Measurements from ENCODE around the gene TMEM151B.

DNA sequence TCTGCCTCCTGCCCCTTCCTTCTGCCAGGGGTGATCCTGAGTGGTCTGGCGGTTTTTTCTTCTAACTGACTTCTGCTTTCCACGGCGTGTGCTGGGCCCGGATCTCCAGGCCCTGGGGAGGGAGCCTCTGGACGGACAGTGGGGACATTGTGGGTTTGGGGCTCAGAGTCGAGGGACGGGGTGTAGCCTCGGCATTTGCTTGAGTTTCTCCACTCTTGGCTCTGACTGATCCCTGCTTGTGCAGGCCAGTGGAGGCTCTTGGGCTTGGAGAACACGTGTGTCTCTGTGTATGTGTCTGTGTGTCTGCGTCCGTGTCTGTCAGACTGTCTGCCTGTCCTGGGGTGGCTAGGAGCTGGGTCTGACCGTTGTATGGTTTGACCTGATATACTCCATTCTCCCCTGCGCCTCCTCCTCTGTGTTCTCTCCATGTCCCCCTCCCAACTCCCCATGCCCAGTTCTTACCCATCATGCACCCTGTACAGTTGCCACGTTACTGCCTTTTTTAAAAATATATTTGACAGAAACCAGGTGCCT lies 36.6 kb upstream of the TMEM151B start:
- TF ChIP-seq, protein P1, sequence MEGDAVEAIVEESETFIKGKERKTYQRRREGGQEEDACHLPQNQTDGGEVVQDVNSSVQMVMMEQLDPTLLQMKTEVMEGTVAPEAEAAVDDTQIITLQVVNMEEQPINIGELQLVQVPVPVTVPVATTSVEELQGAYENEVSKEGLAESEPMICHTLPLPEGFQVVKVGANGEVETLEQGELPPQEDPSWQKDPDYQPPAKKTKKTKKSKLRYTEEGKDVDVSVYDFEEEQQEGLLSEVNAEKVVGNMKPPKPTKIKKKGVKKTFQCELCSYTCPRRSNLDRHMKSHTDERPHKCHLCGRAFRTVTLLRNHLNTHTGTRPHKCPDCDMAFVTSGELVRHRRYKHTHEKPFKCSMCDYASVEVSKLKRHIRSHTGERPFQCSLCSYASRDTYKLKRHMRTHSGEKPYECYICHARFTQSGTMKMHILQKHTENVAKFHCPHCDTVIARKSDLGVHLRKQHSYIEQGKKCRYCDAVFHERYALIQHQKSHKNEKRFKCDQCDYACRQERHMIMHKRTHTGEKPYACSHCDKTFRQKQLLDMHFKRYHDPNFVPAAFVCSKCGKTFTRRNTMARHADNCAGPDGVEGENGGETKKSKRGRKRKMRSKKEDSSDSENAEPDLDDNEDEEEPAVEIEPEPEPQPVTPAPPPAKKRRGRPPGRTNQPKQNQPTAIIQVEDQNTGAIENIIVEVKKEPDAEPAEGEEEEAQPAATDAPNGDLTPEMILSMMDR (IDR thresholded peaks at IDR 0.05; ENCODE audit: insufficient read depth, low read depth, low read length): no peak
- TF ChIP-seq EZH2 (IDR thresholded peaks at IDR 0.05; ENCODE audit: insufficient read depth, low read length): no peak

Measured in astrocyte (in vitro differentiated cells and primary cell).